Parathyroid adenoma (tissue), 2 donors: ENCODE measurements around the gene JAK1.

Experiments
- H2AFZ ChIP-seq: fragments of 300-600 bp; sonication (generic); one replicate; pipeline ENCODE4 v1.7.0; 2017; ENCODE audit warnings: antibody characterized with exemption, mild to moderate bottlenecking
- H3K27ac ChIP-seq: fragments of 300-600 bp; sonication (generic); one replicate; pipeline ENCODE4 v1.7.0; 2017
- H3K27me3 ChIP-seq: fragments of 300-600 bp; sonication (generic); one replicate; pipeline ENCODE4 v1.7.0; 2017; ENCODE audit warnings: low read length; ENCODE audit not compliant: control insufficient read depth, insufficient read depth
- H3K36me3 ChIP-seq: fragments of 300-600 bp; sonication (generic); one replicate; pipeline ENCODE4 v1.7.0; 2017; ENCODE audit warnings: low read length; ENCODE audit not compliant: control insufficient read depth, insufficient read depth
- H3K4me1 ChIP-seq: fragments of 300-600 bp; sonication (generic); one replicate; pipeline ENCODE4 v1.7.0; 2017; ENCODE audit warnings: control low read depth
- H3K4me2 ChIP-seq: fragments of 300-600 bp; sonication (generic); one replicate; pipeline ENCODE4 v1.7.0; 2017; ENCODE audit warnings: low read length
- H3K4me3 ChIP-seq: fragments of 300-600 bp; sonication (generic); one replicate; pipeline ENCODE4 v1.7.0; 2017; ENCODE audit warnings: low read depth, low read length
- H3K79me2 ChIP-seq: fragments of 300-600 bp; sonication (generic); one replicate; pipeline ENCODE4 v1.7.0; 2017; ENCODE audit warnings: control low read depth
- H3K9ac ChIP-seq: fragments of 300-600 bp; sonication (generic); one replicate; pipeline ENCODE4 v1.7.0; 2017; ENCODE audit warnings: mild to moderate bottlenecking
- H3K9me3 ChIP-seq: fragments of 300-600 bp; sonication (generic); one replicate; pipeline ENCODE4 v1.7.0; 2017; ENCODE audit warnings: low read length; ENCODE audit not compliant: control insufficient read depth
- CTCF ChIP-seq: fragments of 300-600 bp; sonication (generic); IDR thresholded peaks from one replicate; pipeline ENCODE4 v1.7.0; 2017; ENCODE audit warnings: antibody characterized with exemption, mild to moderate bottlenecking
- donor health status: primary hyperparathyroidism.

The JAK1 gene

DNA sequence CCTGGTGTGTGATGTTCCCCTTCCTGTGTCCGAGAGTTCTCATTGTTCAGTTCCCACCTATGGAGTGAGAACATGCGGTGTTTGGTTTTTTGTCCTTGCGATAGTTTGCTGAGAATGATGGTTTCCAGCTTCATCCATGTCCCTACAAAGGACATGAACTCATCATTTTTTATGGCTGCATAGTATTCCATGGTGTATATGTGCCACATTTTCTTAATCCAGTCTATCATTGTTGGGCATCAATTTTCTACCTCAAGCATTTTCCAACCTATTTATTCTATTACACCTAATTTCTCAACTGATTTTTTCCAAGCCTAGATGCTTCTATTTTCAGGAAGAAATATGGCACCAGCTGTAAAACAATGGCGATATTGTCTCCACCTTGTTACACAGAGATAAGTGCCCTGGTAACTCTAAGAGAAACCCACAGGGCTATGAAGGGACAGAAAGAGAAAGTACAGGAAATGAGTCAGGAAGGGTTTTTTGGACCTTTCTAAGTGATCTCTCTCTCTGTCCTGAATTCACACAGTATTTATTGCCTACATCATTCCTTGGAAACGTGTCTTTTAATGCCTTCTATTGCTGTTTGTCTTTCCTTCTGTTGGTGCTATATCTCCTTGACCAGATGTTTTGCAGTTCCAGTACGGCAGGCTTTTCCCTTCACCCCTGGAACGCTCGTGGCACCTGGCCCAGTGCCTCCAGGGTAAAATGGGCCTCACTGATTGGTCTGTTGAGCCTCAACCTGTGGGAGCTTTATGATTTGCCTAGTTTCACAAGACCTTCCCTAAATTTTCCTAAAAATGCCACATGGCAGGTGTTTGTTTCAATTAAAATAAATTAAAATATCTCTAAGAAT, 14.6 kb upstream of the JAK1 start:
- no peaks in the 10 kb centered on the region for H3K27me3 ChIP-seq
- H3K79me2 ChIP-seq: no peaks in the 10 kb centered on the region

GRCh38 chr1:64979358-64979757, 13.0 kb upstream of the JAK1 start:
- Histone ChIP-seq H3K9ac (no peak overlapping the region), H3K4me2 (no peak overlapping the region), H3K4me3 (no peak overlapping the region), H3K36me3 (no peaks in the 10 kb centered on the region), H3K27ac (no peak overlapping the region), H3K79me2 (no peaks in the 10 kb centered on the region), H3K9me3 (no peaks in the 10 kb centered on the region), H3K4me1 (no peaks in the 10 kb centered on the region), H2AFZ (no peak overlapping the region), H3K27me3 (no peaks in the 10 kb centered on the region)
- no peak for TF ChIP-seq CTCF

More for the DNA sequence above, 14.6 kb upstream of the JAK1 start:
- no peak overlapping the region for H3K4me2 ChIP-seq
- H3K27ac ChIP-seq: no peak overlapping the region
- no peak overlapping the region for H3K4me3 ChIP-seq
- H2AFZ ChIP-seq: no peak overlapping the region
- H3K4me1 ChIP-seq: no peaks in the 10 kb centered on the region
- no peaks in the 10 kb centered on the region for H3K9me3 ChIP-seq
- H3K36me3 ChIP-seq: no peaks in the 10 kb centered on the region
- no peak for TF ChIP-seq CTCF
- no peak overlapping the region for H3K9ac ChIP-seq

DNA sequence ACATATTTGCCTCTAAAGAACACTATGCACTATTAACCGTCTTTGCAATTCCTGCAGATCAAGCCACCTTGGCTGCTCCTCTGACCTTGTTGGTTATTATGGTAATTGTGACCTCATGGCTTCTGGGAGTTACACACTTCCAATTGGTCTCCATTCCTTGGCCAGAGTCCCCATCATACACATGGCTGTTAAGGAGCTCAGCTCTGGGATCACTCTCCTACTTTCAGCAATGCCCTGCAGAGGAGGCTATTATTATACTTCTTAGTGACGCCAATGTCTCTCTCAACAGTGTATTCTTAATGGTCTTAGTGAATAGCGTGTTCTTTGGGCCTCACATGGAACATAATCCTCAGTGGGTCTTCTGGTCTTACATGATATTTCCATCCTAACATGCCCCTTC, 10.0 kb upstream of the JAK1 start:
- no peak overlapping the region for H3K9ac ChIP-seq
- H2AFZ ChIP-seq: no peak overlapping the region
- no peaks in the 10 kb centered on the region for H3K36me3 ChIP-seq
- H3K79me2 ChIP-seq: no peaks in the 10 kb centered on the region
- H3K27me3 ChIP-seq: no peaks in the 10 kb centered on the region
- no peaks in the 10 kb centered on the region for H3K9me3 ChIP-seq
- no peaks in the 10 kb centered on the region for H3K4me1 ChIP-seq
- H3K4me2 ChIP-seq: no peak overlapping the region
- no peak overlapping the region for H3K27ac ChIP-seq
- no peak overlapping the region for H3K4me3 ChIP-seq
- TF ChIP-seq CTCF: no peak

DNA sequence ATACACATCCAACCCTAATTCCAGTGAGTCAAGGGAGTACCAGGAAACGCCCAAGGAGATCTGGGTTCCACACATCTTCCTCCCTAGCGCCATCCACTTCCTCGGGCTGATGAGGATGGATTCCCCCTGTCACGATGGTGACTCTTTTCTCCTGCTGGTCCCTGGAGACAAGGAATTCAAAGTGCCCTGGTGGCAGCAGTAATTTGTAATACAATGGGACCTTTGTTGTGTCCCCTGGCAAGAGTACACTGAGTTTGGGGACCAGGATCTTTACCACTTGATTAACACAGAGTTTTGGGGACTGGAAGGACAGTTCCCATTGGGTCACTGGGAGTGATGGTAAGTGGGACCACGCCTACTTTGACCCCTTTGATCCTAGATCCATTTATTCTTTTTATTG, 9.4 kb upstream of the JAK1 start:
- no peaks in the 10 kb centered on the region for H3K9me3 ChIP-seq
- no peak overlapping the region for H3K27ac ChIP-seq
- H3K79me2 ChIP-seq: no peaks in the 10 kb centered on the region
- H3K9ac ChIP-seq: no peak overlapping the region
- no peaks in the 10 kb centered on the region for H3K36me3 ChIP-seq
- H2AFZ ChIP-seq: no peak overlapping the region
- H3K4me3 ChIP-seq: no peak overlapping the region
- no peak for TF ChIP-seq CTCF
- H3K27me3 ChIP-seq: no peaks in the 10 kb centered on the region
- H3K4me1 ChIP-seq: no peaks in the 10 kb centered on the region
- no peak overlapping the region for H3K4me2 ChIP-seq

- Histone ChIP-seq H3K4me3 (no peak overlapping the region), H3K4me1 (no peaks in the 10 kb centered on the region), H3K27ac (no peak overlapping the region), H3K27me3 (no peaks in the 10 kb centered on the region), H3K4me2 (no peak overlapping the region), H2AFZ (no peak overlapping the region), H3K9ac (no peak overlapping the region), H3K9me3 (no peaks in the 10 kb centered on the region), H3K36me3 (no peaks in the 10 kb centered on the region), H3K79me2 (no peaks in the 10 kb centered on the region)
- TF ChIP-seq CTCF: no peak
Measured at GRCh38 chr1:64975127-64975526, 8.8 kb upstream of the JAK1 start.
